GM12875 (cell line): ENCODE measurements around the gene LRRC27.
"Not testable (repeated sequence)": the region's sequence is repeated elsewhere in the genome, so short reads cannot be mapped to it uniquely, and the experiment has no call there.

Experiments
- H3K4me3 ChIP-seq: one replicate; pipeline ENCODE4 v1.5.1; 2011; ENCODE audit warnings: low read depth, low read length, control low read depth
- TF ChIP-seq, protein P1 (sequence below): IDR thresholded peaks from 2 replicates; pipeline ENCODE4 v1.5.1; 2011; ENCODE audit warnings: low read depth, mild to moderate bottlenecking, control low read depth, inconsistent platforms, low read length, moderate library complexity, borderline replicate concordance; ENCODE audit not compliant: insufficient read depth

Gene LRRC27

DNA sequence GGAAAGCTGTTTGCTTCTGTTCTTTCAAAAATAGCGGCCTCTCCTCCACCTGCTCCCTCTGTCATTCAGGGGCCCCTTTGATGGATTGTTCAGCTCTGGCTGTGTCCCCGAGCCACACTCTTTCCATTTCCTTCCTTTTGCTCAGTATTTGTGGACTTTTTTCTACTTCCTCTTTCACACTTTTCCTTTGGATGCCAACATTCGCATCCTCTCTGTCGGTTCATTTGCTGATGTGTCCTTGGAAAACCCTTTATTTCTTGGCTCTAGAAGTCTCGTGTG lies 53.3 kb downstream of the LRRC27 start:
- H3K4me3 ChIP-seq, result no peak overlapping the region
- TF ChIP-seq, protein P1, sequence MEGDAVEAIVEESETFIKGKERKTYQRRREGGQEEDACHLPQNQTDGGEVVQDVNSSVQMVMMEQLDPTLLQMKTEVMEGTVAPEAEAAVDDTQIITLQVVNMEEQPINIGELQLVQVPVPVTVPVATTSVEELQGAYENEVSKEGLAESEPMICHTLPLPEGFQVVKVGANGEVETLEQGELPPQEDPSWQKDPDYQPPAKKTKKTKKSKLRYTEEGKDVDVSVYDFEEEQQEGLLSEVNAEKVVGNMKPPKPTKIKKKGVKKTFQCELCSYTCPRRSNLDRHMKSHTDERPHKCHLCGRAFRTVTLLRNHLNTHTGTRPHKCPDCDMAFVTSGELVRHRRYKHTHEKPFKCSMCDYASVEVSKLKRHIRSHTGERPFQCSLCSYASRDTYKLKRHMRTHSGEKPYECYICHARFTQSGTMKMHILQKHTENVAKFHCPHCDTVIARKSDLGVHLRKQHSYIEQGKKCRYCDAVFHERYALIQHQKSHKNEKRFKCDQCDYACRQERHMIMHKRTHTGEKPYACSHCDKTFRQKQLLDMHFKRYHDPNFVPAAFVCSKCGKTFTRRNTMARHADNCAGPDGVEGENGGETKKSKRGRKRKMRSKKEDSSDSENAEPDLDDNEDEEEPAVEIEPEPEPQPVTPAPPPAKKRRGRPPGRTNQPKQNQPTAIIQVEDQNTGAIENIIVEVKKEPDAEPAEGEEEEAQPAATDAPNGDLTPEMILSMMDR, result no peak

DNA sequence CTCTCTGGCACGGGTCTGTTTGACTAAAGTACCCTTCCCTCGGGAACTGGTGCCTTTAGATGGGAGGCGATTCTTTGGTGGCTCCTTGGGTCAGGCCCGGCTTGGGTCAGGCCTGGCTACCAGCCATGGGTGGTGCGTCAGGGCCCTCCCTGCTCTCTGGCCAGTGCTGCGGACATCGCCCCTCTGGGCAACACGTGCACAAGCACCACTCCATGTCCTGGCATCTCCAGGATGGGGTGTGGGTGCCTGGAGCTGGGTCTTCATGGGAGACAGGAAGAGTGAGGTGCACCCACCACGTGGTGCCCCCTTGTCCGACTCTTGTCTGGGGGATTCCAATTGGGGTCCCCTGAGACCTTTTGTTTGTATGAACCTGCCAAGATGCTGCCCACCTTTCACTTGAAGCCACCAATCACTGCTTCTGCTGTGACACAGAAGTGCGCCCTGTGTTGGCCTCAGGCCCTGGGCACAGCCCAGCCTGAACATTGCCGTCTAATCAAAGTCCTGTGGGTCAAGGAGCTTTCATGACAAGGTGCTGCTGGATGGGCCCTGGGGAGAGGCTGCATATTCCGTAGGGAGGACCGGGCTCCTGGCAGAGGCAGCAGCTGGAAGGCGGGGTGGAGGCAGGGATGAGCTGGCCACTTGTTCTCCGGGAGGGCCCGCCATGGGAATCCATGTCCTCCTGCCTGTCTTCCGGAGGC lies 53.9 kb downstream of the LRRC27 start:
- no peak overlapping the region for H3K4me3 ChIP-seq
- TF ChIP-seq, protein P1, result no peak

DNA sequence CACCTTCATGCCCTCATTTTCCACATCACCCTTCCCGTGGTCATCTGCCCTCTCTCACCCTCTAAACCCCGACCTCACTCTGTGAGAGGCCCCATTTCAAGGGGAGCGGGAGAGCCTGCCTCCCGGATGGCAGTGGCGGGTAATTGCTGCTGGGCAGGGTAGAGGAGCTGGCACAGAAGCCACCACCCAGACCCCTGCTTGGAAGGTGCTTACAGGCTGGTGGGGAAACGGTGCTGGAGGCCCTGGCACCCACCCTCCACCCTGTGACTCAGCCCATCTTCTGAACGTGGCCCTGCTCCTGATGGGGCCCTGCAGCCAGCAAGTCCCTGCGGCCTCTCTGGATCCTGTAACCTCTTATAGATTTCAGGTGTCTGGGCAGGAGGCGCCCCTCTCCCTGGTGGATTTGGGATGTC lies 54.4 kb downstream of the LRRC27 start:
- TF ChIP-seq, protein P1, result no peak
- H3K4me3 ChIP-seq, result no peak overlapping the region

DNA sequence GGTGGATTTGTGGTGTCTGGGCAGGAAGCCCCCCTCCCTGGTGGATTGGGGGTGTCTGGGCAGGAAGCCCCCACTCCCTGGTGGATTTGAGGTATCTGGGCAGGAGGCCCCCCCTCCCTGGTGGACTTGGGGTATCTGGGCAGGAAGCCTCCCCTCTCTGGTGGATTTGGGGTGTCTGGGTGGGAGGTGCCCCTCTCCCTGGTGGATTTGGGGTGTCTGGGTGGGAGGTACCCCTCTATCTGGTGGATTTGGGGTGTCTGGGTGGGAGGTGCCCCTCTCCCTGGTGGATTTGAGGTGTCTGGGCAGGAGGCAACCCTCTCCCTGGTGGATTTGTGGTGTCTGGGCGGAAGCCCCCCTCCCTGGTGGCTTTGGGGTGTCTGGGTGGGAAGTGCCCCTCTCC lies 54.9 kb downstream of the LRRC27 start:
- H3K4me3 ChIP-seq, result not testable (repeated sequence)

DNA sequence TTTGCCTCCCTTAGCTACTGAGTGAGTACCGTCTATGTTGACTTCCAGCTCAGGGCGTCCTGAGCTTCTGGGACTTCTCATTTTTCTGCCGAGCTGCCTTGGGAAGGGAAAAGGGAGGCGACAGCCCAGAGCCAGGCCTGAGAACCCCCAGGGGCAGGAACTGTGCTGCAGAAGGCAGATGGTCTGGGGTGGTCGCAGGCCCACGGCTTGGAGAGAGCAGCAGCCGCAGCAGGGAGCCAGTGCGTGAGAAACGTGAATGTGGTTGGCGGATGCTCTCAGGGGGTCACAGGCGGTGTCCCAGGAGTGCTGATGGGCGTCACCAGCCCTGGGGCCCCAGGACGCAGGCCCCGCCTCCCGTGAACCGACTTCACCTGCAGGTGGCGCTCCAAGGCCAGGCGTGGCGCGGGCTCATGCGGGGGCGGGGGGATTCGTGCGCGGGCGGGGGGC lies 55.8 kb downstream of the LRRC27 start:
- H3K4me3 ChIP-seq, result no peak overlapping the region
- TF ChIP-seq, protein P1, result peak; percentile 71

DNA sequence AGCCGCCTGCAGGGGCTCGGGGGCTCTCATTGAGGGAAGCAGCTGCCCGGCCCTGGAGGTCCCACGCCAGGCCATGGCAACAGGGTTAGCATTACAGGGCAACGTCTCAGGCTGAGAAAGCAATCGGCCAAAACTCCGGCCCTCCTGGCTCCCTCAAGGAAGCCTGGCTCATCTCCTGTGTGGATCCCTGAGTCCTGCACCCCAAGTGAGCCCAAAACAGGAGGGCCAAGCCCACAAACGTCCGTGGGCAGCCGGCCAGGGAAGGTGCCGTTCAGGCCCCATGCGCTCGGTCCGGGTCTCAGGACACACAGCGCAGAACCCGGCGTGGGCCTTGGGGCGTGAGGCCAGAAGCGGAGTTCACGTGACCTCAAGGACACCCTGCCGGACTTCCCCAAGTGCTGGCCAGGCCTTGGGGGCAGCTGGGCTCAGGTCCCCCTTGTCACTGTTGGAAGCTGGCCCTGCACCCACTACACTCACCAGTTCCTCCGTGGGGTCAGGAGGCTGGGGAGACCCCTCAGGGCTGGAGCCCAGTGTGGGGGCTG lies 57.0 kb downstream of the LRRC27 start:
- TF ChIP-seq, protein P1, result no peak
- H3K4me3 ChIP-seq, result no peak overlapping the region

DNA sequence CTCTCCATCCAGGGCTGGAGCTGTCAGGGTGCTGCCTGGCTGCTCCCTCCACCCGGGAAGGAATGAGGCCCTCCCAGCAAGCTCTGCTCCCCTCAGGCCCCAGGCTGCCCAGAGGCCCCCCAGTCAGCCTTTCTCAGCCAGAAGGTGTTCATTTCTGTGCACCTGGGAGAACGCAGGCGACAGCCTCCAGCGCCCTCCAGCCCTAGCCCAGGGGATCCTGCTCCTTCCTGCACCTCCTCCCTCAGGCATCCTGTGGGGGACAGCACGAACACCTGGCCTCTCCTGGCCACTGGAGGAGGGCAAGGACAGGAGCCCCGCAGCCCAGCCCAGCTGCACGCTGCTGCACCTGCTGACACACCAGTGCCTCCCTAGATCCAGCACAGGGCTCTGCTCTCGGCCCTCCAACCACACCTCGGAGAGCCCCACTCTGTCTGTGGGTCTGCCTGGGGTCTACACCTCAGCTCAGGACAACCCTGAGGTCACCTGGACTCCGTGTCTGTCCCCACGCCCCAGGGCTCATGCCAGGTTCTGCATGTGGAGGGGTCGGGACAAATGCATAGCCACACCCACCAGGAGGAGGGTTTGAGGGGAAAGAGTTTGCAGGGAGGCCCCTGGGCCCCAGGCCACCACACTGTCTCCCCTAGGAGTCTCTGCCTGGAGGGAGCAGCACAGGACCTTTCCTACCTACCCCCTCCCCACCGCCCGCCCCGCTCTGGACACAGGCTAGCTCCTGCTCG lies 57.6 kb downstream of the LRRC27 start:
- TF ChIP-seq, protein P1, result no peak
- no peak overlapping the region for H3K4me3 ChIP-seq
